Fibroblast of lung (primary cell): ENCODE measurements around the gene ATP8A2. TPM values are rescaled to one million over a fixed set of nuclear protein-coding genes. Genes with fewer than 3 reads are reported as not detected.
"Not testable (repeated sequence)": the region's sequence is repeated elsewhere in the genome, so short reads cannot be mapped to it uniquely, and the experiment has no call there.

Experiments used
- DNase-seq, 2 donors: peaks; one replicate each; pipeline versions ENCODE4 v3.0.0 to v3.0.0-alpha.2; 2010; ENCODE audit warnings: low read depth in 2 of 2
- H2AFZ ChIP-seq: 2 replicates; pipeline ENCODE4 v1.5.1; 2012; ENCODE audit warnings: low read length, control low read depth, inconsistent platforms
- H3K27ac ChIP-seq: 2 replicates; pipeline ENCODE4 v1.5.1; 2011; ENCODE audit warnings: low read length, control low read depth; ENCODE audit not compliant: insufficient read depth
- H3K27me3 ChIP-seq: 2 replicates; pipeline ENCODE4 v1.5.1; 2011; ENCODE audit warnings: mild to moderate bottlenecking, low read length; ENCODE audit not compliant: control insufficient read depth, insufficient read depth
- H3K36me3 ChIP-seq: 2 replicates; pipeline ENCODE4 v1.5.1; 2011; ENCODE audit warnings: low read length; ENCODE audit not compliant: control insufficient read depth, insufficient read depth
- H3K4me1 ChIP-seq: 2 replicates; pipeline ENCODE4 v1.5.1; 2011; ENCODE audit warnings: low read length; ENCODE audit not compliant: control insufficient read depth, insufficient read depth; ENCODE audit errors: extremely low read depth
- H3K4me2 ChIP-seq: 2 replicates; pipeline ENCODE4 v1.5.1; 2011; ENCODE audit warnings: low read length, control low read depth; ENCODE audit not compliant: insufficient read depth; ENCODE audit errors: extremely low read depth
- H3K4me3 ChIP-seq, 4 experiments: fragments of 200-600 bp in 1 of 4; sonication (generic) in 1 of 4; replicated peaks in 1 of 4; 2 replicates each; pipeline ENCODE4 v1.5.1; 2011 to 2016; ENCODE audit warnings: low read length in 4 of 4, low read depth in 3 of 4, mild to moderate bottlenecking in 3 of 4, control low read depth in 2 of 4, inconsistent platforms in 1 of 4, mixed read lengths in 1 of 4; ENCODE audit not compliant: insufficient read depth in 1 of 4; ENCODE audit errors: control extremely low read depth in 1 of 4
- H3K79me2 ChIP-seq: 2 replicates; pipeline ENCODE4 v1.5.1; 2012; ENCODE audit warnings: mild to moderate bottlenecking, low read length, inconsistent platforms; ENCODE audit not compliant: control insufficient read depth, insufficient read depth
- H3K9ac ChIP-seq: 2 replicates; pipeline ENCODE4 v1.5.1; 2011; ENCODE audit warnings: mild to moderate bottlenecking, low read length, control low read depth; ENCODE audit not compliant: insufficient read depth
- H3K9me3 ChIP-seq: 2 replicates; pipeline ENCODE4 v1.5.1; 2012; ENCODE audit warnings: low read depth, low read length; ENCODE audit not compliant: control insufficient read depth, insufficient read depth
- H4K20me1 ChIP-seq: 2 replicates; pipeline ENCODE4 v1.5.1; 2011; ENCODE audit warnings: low read length; ENCODE audit not compliant: control insufficient read depth, insufficient read depth; ENCODE audit errors: extremely low read depth
- CTCF ChIP-seq, 2 donors: IDR thresholded peaks in 1 of 2; conservative IDR thresholded peaks in 1 of 2; 1 replicate in 1 of 2; 2 replicates in 1 of 2; pipeline ENCODE4 v1.5.1; 2011 to 2012; ENCODE audit warnings: low read length in 2 of 2, control low read depth in 1 of 2, inconsistent platforms in 1 of 2, low read depth in 1 of 2, mild to moderate bottlenecking in 1 of 2
- EZH2 ChIP-seq: IDR thresholded peaks from 2 replicates; pipeline ENCODE4 v1.5.1; 2012; ENCODE audit warnings: low read length, control low read depth, mild to moderate bottlenecking; ENCODE audit errors: missing control alignments
- polyA plus RNA-seq, 2 donors: library from polyadenylated mRNA; depleted of rRNA in 1 of 2; stranded (reverse) in 1 of 2; unstranded in 1 of 2; fragments of >200 nt; gene quantifications; 2 replicates each; pipeline ENCODE4 v1.2.1, GENCODE V29; 2011 to 2012; ENCODE audit warnings: missing spikeins in 1 of 2
- total RNA-seq: library from RNA; depleted of rRNA; stranded (reverse); fragments of >200 nt; gene quantifications from 2 replicates; pipeline ENCODE4 v1.2.1, GENCODE V29; 2014

Gene ATP8A2
- total and polyA plus RNA-seq, 2 donors (not counting 1 experiment from before 2014, with no cell fraction given) = under 0.01 to 0.01 TPM

- Histone ChIP-seq H3K79me2 (no peaks in the 10 kb centered on the region), H3K27me3 (no peaks in the 10 kb centered on the region), H3K4me2 (no peak overlapping the region), H3K9ac (no peak overlapping the region), H2AFZ (no peak overlapping the region), H3K9me3 (no peaks in the 10 kb centered on the region), H3K4me1 (no peaks in the 10 kb centered on the region), H3K36me3 (no peaks in the 10 kb centered on the region), H4K20me1 (no peaks in the 10 kb centered on the region), H3K27ac (no peak overlapping the region), H3K4me3 (no peak overlapping the region)
- DNase-seq = no peak
- TF ChIP-seq CTCF (conservative IDR thresholded peaks at IDR 0.05 in 1 of 2, IDR thresholded peaks at IDR 0.05 in 1 of 2; ENCODE audit: low read depth in 1 of 2, low read length in 2 of 2) (no peak), EZH2 (no peak)
Observed at GRCh38 chr13:25503856-25504255, 132.1 kb downstream of the ATP8A2 start.

- TF ChIP-seq EZH2 (no peak), CTCF (conservative IDR thresholded peaks at IDR 0.05 in 1 of 2, IDR thresholded peaks at IDR 0.05 in 1 of 2; ENCODE audit: low read depth in 1 of 2, low read length in 2 of 2) (no peak)
- no peak overlapping the region for H3K4me3 ChIP-seq
- no peaks in the 10 kb centered on the region for H3K9me3 ChIP-seq
- no peaks in the 10 kb centered on the region for H3K36me3 ChIP-seq
- no peak overlapping the region for H3K9ac ChIP-seq
- H4K20me1 ChIP-seq = no peaks in the 10 kb centered on the region
- H3K79me2 ChIP-seq = no peaks in the 10 kb centered on the region
- H3K4me2 ChIP-seq = no peak overlapping the region
- no peaks in the 10 kb centered on the region for H3K27me3 ChIP-seq
- no peak overlapping the region for H2AFZ ChIP-seq
- no peak for DNase-seq
- no peaks in the 10 kb centered on the region for H3K4me1 ChIP-seq
- H3K27ac ChIP-seq = no peak overlapping the region
Observed at GRCh38 chr13:25507841-25508240, 136.1 kb downstream of the ATP8A2 start.

GRCh38 chr13:25513060-25513459 is 141.3 kb downstream of the ATP8A2 start:
- H3K9me3 ChIP-seq, H4K20me1 ChIP-seq, H3K4me3 ChIP-seq, H3K27me3 ChIP-seq, H3K36me3 ChIP-seq, H3K9ac ChIP-seq, H2AFZ ChIP-seq, H3K4me2 ChIP-seq, H3K79me2 ChIP-seq, H3K4me1 ChIP-seq, DNase-seq, H3K27ac ChIP-seq: not testable (repeated sequence)
